Gastroesophageal sphincter (tissue), 4 donors: ENCODE data around the gene SAMD1. TPM values are rescaled to one million over a fixed set of nuclear protein-coding genes. Genes with fewer than 3 reads are reported as not detected.
"Not testable (repeated sequence)": the region's sequence is repeated elsewhere in the genome, so short reads cannot be mapped to it uniquely, and the experiment has no call there.

ENCODE experiments used
- ATAC-seq: fragments of 150-250 bp; one replicate; pipeline ENCODE4 v1.9.1; 2016; ENCODE audit warnings: mild to moderate bottlenecking, moderate library complexity
- H3K27ac ChIP-seq, 4 donors: fragments of 200-600 bp; sonication (generic) in 3 of 4; 1 replicate in 3 of 4; 2 replicates in 1 of 4; pipeline ENCODE4 v1.5.1; 2016 to 2019
- H3K27me3 ChIP-seq: fragments of 200-600 bp; sonication (generic); one replicate; pipeline ENCODE4 v1.5.1; 2019
- H3K36me3 ChIP-seq, 2 donors: fragments of 200-600 bp; sonication (generic); one replicate each; pipeline ENCODE4 v1.5.1; 2019; ENCODE audit warnings: control low read depth in 1 of 2
- H3K4me1 ChIP-seq, 3 donors: fragments of 200-600 bp; sonication (generic); 1 replicate in 2 of 3; 2 replicates in 1 of 3; pipeline ENCODE4 v1.5.1; 2016 to 2019; ENCODE audit warnings: control low read depth in 2 of 3
- H3K4me3 ChIP-seq, 2 donors: fragments of 200-600 bp; sonication (generic); one replicate each; pipeline ENCODE4 v1.5.1; 2019; ENCODE audit warnings: mild to moderate bottlenecking in 1 of 2, moderate library complexity in 1 of 2
- H3K9me3 ChIP-seq, 3 donors: fragments of 200-600 bp; sonication (generic); one replicate each; pipeline ENCODE4 v1.5.1; 2017 to 2019; ENCODE audit warnings: control low read depth in 2 of 3
- CTCF ChIP-seq, 4 experiments: fragments of 200-600 bp in 2 of 4; fragments of 450-650 bp in 2 of 4; sonication (generic) in 1 of 4; IDR thresholded peaks; one replicate each; pipeline ENCODE4 v1.5.1; 2017 to 2019; ENCODE audit warnings: antibody characterized with exemption in 4 of 4, mild to moderate bottlenecking in 2 of 4, moderate library complexity in 2 of 4
- EP300 ChIP-seq: sonication (generic); formaldehyde crosslinking; IDR thresholded peaks from one replicate; pipeline ENCODE4 v1.6.1; 2017; ENCODE audit warnings: antibody characterized with exemption, mild to moderate bottlenecking
- POLR2A ChIP-seq, 2 donors: fragments of 450-650 bp; IDR thresholded peaks; one replicate each; pipeline ENCODE4 v1.6.1; 2017; ENCODE audit warnings: antibody characterized with exemption in 2 of 2, mild to moderate bottlenecking in 2 of 2, moderate library complexity in 1 of 2
- POLR2AphosphoS5 ChIP-seq: sonication (generic); formaldehyde crosslinking; IDR thresholded peaks from one replicate; pipeline ENCODE4 v1.6.1; 2017; ENCODE audit warnings: antibody characterized with exemption
- WGBS, 2 donors: methylation state at CpG; one replicate each; pipeline ENCODE4 v1.1.5; 2018; ENCODE audit warnings: low coverage in 1 of 2; 5-methylcytosine and 5-hydroxymethylcytosine counted together
- total RNA-seq, 4 donors: library from RNA; depleted of rRNA; stranded (reverse); fragments of >200 nt; gene quantifications; one replicate each; pipeline ENCODE4 v1.1.0, GENCODE V29; 2016

The SAMD1 gene
- total RNA-seq, 4 donors from 2014 or later, result 21.9 to 61.3 (median 41.3) TPM

- peak; percentile 71 for ATAC-seq
- H3K27me3 ChIP-seq, H3K4me1 ChIP-seq, H3K4me3 ChIP-seq, H3K27ac ChIP-seq, H3K36me3 ChIP-seq, H3K9me3 ChIP-seq: not testable (repeated sequence)
- TF ChIP-seq CTCF (IDR thresholded peaks at IDR 0.05), result peak in 3 of 4 experiments; percentile 41 to 51 (median 47)
- WGBS, 2 donors, result 48 to 58% methylated on average over 6 to 10 of the region's 19 CpGs
Measured at GRCh38 chr19:14042659-14043608, 47.6 kb downstream of the SAMD1 start.

GRCh38 chr19:14039181-14039580, 51.4 kb downstream of the SAMD1 start:
- peaks cover 0 to 6% (median 0%) of the 10 kb centered on the region in 3 donors for H3K4me1 ChIP-seq
- no peaks in the 10 kb centered on the region for H3K36me3 ChIP-seq
- WGBS, 2 donors, result 92 to 100% methylated on average over 1 to 6 of the region's 7 CpGs
- H3K9me3 ChIP-seq, result no peaks in the 10 kb centered on the region
- ATAC-seq, result no peak
- TF ChIP-seq EP300 (no peak), CTCF (IDR thresholded peaks at IDR 0.05) (no peak), POLR2AphosphoS5 (no peak), POLR2A (IDR thresholded peaks at IDR 0.05) (no peak)
- no peak overlapping the region for H3K4me3 ChIP-seq
- no peak overlapping the region for H3K27ac ChIP-seq
- peaks cover 5% of the 10 kb centered on the region for H3K27me3 ChIP-seq

Other genes starting within 250 kb of the SAMD1 start
- gene NANOS3, start 213.6 kb downstream of the SAMD1 start, total RNA-seq, result 1 to 10 TPM in 2 of 4 donors, not detected in 2; 1.1 to 5.0 TPM
- 1 to 10 TPM in 3 of 4 donors, not detected in 1; 1.9 to 2.4 (median 2.2) TPM for gene BRME1, start 184.6 kb downstream of the SAMD1 start, total RNA-seq
- gene CC2D1A, start 184.6 kb downstream of the SAMD1 start, total RNA-seq, result 10 to 100 TPM; 15.6 to 36.8 (median 22.4) TPM
- under 1 TPM in 2 of 4 donors, not detected in 2; 0.62 to 0.67 TPM for gene PODNL1, start 152.3 kb downstream of the SAMD1 start, total RNA-seq
- 10 to 100 TPM in 2 of 4 donors, 1 to 10 TPM in 2; 5.3 to 20.8 (median 14.5) TPM for gene DCAF15, start 138.2 kb downstream of the SAMD1 start, total RNA-seq
- gene RFX1, start 84.4 kb downstream of the SAMD1 start, total RNA-seq, result 1 to 10 TPM; 2.0 to 5.9 (median 3.9) TPM
- not detected for gene RLN3, start 62.6 kb downstream of the SAMD1 start, total RNA-seq
- 1 to 10 TPM; 1.1 to 5.4 (median 3.1) TPM for gene IL27RA, start 59.0 kb downstream of the SAMD1 start, total RNA-seq
- gene PALM3, start 28.7 kb downstream of the SAMD1 start, total RNA-seq, result not detected
- 1 to 10 TPM; 2.7 to 9.5 (median 5.6) TPM for gene MISP3, start 18.0 kb downstream of the SAMD1 start, total RNA-seq
- not detected for gene C19orf67, start 5.0 kb downstream of the SAMD1 start, total RNA-seq
- 100 to 1,000 TPM in 1 of 4 donors, 10 to 100 TPM in 3; 62.3 to 138 (median 76.6) TPM for gene PRKACA, start 27.0 kb upstream of the SAMD1 start, total RNA-seq
- gene ASF1B, start 45.8 kb upstream of the SAMD1 start, total RNA-seq, result 1 to 10 TPM in 1 of 4 donors, not detected in 3; 1.2 TPM
- 10 to 100 TPM; 13.3 to 47.9 (median 21.1) TPM for gene ADGRL1, start 115.4 kb upstream of the SAMD1 start, total RNA-seq